CD4-positive, alpha-beta T cell treated with Interleukin-10 for 1 hour (primary cell): ENCODE results near the gene RLF.

Experiments used
- DNase-seq: peaks from one replicate; pipeline ENCODE4 v3.0.0-alpha.2; 2020

The RLF gene

DNA sequence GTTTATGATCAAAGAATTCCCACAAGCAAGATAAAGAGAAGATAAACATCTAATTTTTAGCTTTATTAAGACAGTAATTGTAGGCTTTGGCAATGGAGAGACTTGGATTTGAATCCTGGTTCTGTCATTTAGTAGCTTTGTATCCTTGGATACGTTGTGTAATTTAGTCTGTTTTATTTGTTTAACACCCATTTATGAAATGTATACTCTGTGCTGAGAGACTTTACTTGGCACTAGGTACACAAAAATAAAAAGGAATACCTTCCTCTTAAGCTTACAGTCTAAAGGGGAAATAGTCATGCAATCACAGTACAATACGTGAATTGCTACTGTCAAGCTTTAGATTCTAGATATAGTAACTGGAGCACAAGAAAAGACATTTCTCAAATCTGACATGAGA lies 120.7 kb downstream of the RLF start:
- no peak for DNase-seq
